Osteoblast (primary cell): ENCODE data around the gene ETV3. TPM values are rescaled to one million over a fixed set of nuclear protein-coding genes. Genes with fewer than 3 reads are reported as not detected.

Source experiments
- DNase-seq: peaks from one replicate; pipeline ENCODE4 v3.0.0; 2011; ENCODE audit warnings: low spot score, mixed read lengths; ENCODE audit not compliant: insufficient read length; ENCODE audit errors: missing footprints
- H2AFZ ChIP-seq: 2 replicates; pipeline ENCODE4 v1.6.0; 2011; ENCODE audit warnings: mild to moderate bottlenecking, low read length
- H3K27ac ChIP-seq: 2 replicates; pipeline ENCODE4 v1.5.1; 2011; ENCODE audit warnings: mild to moderate bottlenecking, low read depth, low read length, moderate library complexity
- H3K27me3 ChIP-seq: 2 replicates; pipeline ENCODE4 v1.6.0; 2012; ENCODE audit warnings: mild to moderate bottlenecking, control low read depth, inconsistent platforms, low read length, moderate library complexity; ENCODE audit not compliant: insufficient read depth
- H3K36me3 ChIP-seq: 2 replicates; pipeline ENCODE4 v1.5.1; 2011; ENCODE audit warnings: mild to moderate bottlenecking, low read length, control low read depth, moderate library complexity; ENCODE audit not compliant: insufficient read depth
- H3K4me1 ChIP-seq: 2 replicates; pipeline ENCODE4 v1.5.1; 2011; ENCODE audit warnings: mild to moderate bottlenecking, low read length, control low read depth, moderate library complexity; ENCODE audit not compliant: insufficient read depth
- H3K4me2 ChIP-seq: 2 replicates; pipeline ENCODE4 v1.6.0; 2011; ENCODE audit warnings: mild to moderate bottlenecking, low read length; ENCODE audit not compliant: insufficient read depth
- H3K4me3 ChIP-seq: fragments of 200-600 bp; sonication (generic); 3 replicates; pipeline ENCODE4 v1.5.1; 2012; ENCODE audit warnings: mild to moderate bottlenecking, low read length, inconsistent platforms; ENCODE audit not compliant: insufficient read depth
- H3K79me2 ChIP-seq: 2 replicates; pipeline ENCODE4 v1.6.0; 2012; ENCODE audit warnings: mild to moderate bottlenecking, low read length, control low read depth, inconsistent platforms; ENCODE audit not compliant: insufficient read depth
- H3K9me3 ChIP-seq: 2 replicates; pipeline ENCODE4 v1.5.1; 2011; ENCODE audit warnings: low read depth, low read length, control low read depth
- H4K20me1 ChIP-seq: 2 replicates; pipeline ENCODE4 v1.6.0; 2012; ENCODE audit warnings: mild to moderate bottlenecking, low read length, control low read depth; ENCODE audit not compliant: insufficient read depth
- CTCF ChIP-seq: IDR thresholded peaks from 2 replicates; pipeline ENCODE4 v1.5.1; 2011; ENCODE audit warnings: mild to moderate bottlenecking, low read depth, low read length, moderate library complexity; ENCODE audit errors: extremely low read depth
- total RNA-seq: library from RNA; depleted of rRNA; stranded (reverse); fragments of >200 nt; gene quantifications from 2 replicates; pipeline ENCODE4 v1.2.3, GENCODE V29; 2012

Gene ETV3
- total RNA-seq, 1 donor: 14.8 TPM

- no peaks in the 10 kb centered on the region for H3K27me3 ChIP-seq
- no peaks in the 10 kb centered on the region for H4K20me1 ChIP-seq
- H3K4me2 ChIP-seq: no peak overlapping the region
- no peak overlapping the region for H3K4me3 ChIP-seq
- no peak overlapping the region for H3K27ac ChIP-seq
- H3K79me2 ChIP-seq: no peaks in the 10 kb centered on the region
- no peak for DNase-seq
- no peaks in the 10 kb centered on the region for H3K9me3 ChIP-seq
- no peaks in the 10 kb centered on the region for H3K36me3 ChIP-seq
- H2AFZ ChIP-seq: no peak overlapping the region
- peaks cover 4% of the 10 kb centered on the region for H3K4me1 ChIP-seq
- no peak for TF ChIP-seq CTCF
Observed at GRCh38 chr1:157142765-157143423, 4.7 kb upstream of the ETV3 start.

GRCh38 chr1:157142201-157142600, 4.0 kb upstream of the ETV3 start:
- Histone ChIP-seq H2AFZ (no peak overlapping the region), H3K9me3 (no peaks in the 10 kb centered on the region), H4K20me1 (peaks cover 5% of the 10 kb centered on the region), H3K4me3 (no peak overlapping the region), H3K79me2 (peaks cover 6% of the 10 kb centered on the region), H3K27ac (no peak overlapping the region), H3K27me3 (no peaks in the 10 kb centered on the region), H3K4me1 (peaks cover 7% of the 10 kb centered on the region), H3K4me2 (no peak overlapping the region), H3K36me3 (no peaks in the 10 kb centered on the region)
- no peak for DNase-seq
- no peak for TF ChIP-seq CTCF

GRCh38 chr1:157141212-157141855, 3.1 kb upstream of the ETV3 start:
- H3K4me2 ChIP-seq: no peak overlapping the region
- peaks cover 16% of the 10 kb centered on the region for H3K4me1 ChIP-seq
- DNase-seq: no peak

More at GRCh38 chr1:157141212-157141855, 3.1 kb upstream of the ETV3 start:
- no peak overlapping the region for H2AFZ ChIP-seq
- H3K9me3 ChIP-seq: no peaks in the 10 kb centered on the region
- no peaks in the 10 kb centered on the region for H3K36me3 ChIP-seq
- TF ChIP-seq CTCF: no peak
- H3K27ac ChIP-seq: no peak overlapping the region
- H3K79me2 ChIP-seq: peaks cover 15% of the 10 kb centered on the region
- H3K4me3 ChIP-seq: no peak overlapping the region
- H3K27me3 ChIP-seq: no peaks in the 10 kb centered on the region
- peaks cover 14% of the 10 kb centered on the region for H4K20me1 ChIP-seq
